ENCODE results near the gene ITGA3. TPM values are rescaled to one million over a fixed set of nuclear protein-coding genes. Genes with fewer than 3 reads are reported as not detected.

ITGA3 gene
- total RNA-seq = 144 and 164 TPM in 2 replicates

DNA sequence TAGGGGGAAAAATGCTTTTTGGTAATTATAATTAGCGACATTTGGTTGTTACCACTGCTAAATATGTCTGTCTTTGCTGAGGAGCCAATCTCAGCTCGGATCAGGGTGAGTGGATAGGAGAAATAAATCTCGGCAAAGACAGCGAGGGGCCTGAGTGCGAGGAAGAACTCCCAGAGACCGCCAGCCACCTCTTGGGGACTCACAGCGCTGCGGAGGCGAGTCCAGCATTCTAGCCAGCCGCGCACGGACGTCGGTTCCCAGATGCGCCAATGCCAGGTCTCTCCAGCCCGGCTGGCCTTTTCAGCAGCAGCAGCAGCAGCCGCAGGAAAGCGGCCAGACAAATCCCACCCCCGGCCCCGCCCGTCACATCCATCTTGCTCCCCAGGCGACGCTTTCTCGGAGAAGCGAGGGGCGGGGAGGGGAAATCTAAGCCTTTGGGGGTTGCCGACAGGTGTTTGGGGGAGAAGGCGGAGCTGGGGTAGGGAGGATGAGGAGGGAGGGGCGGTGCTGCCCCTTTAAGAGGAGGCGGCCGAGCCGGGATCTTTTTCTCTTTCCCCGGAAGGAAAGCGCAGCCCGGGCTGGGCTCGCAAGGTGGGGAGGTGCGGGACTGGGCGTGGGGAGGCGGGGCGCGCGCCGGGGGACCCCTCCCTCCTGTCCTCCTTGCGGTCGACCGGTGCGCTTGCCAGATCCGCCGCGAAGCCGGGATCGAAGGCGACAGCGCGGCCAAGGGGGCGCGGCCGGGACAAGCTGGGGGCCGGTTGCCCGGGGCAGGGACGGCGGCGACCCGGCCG, at the start of gene ITGA3:
Gene ITGA3 (plus strand): TSS at position 685 of the 791 bp plus-strand sequence. CDS start 330 bp downstream, outside the sequence.

DNA sequence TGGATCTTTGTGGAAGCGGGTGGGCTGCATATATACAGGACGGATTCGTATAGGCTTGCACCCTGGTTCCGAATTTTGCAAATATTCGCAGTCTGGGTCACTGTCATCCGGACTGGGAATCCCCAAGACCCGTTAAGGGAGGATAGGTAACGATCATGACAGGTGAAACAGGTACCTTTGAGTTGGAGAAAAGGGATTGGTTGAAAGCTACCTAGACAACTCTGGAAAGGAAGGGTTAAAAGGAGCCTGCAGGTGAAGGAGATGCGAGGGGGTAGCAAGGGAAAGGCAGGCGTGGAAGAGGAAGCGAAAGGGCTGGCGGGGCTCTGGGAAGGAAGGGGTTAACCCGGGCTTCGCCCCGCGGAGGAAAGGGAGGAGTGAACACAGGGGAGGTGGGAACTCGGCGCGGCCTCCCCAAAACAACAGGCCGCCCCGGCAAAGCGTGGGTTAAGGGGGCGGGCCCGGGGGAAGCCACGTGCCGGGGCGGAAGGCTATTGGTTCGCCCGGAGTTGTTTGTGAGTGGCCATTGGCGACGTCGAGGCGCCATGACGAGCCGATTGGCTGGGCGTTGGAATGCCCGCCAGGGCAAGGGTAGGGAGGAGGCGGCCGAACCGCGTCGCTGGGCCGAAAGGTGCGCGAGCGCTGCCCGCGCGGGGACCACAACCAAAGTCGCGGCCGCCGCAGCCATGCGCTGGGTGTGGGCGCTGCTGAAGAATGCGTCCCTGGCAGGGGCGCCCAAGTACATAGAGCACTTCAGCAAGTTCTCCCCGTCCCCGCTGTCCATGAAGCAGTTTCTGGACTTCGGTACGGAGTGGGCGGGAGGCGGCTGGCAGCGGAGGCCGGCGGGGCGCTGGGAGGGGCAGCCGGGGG, 39.1 kb downstream of the ITGA3 start, which contains the start of gene PDK2:
Gene PDK2 (plus strand): TSS at position 599 of the 867 bp plus-strand sequence. CDS start 85 bp downstream, at position 684.

GRCh38 chr17:50129728-50130558, 74.0 kb downstream of the ITGA3 start, which contains the start of gene SAMD14:
TSS of gene SAMD14 (minus strand) at chr17:50130160. CDS start at chr17:50124959, 5,201 bp downstream.

Other genes starting within 250 kb of the ITGA3 start
- gene TAC4, start 208.0 kb upstream of the ITGA3 start, total RNA-seq = not detected in 2 replicates
- not detected in 2 replicates for gene DLX4, start 86.9 kb upstream of the ITGA3 start, total RNA-seq
- not detected in 2 replicates for gene DLX3, start 60.9 kb upstream of the ITGA3 start, total RNA-seq
- gene PDK2, start 39.2 kb downstream of the ITGA3 start, total RNA-seq = 9.1 and 12.8 TPM in 2 replicates
- 3.5 and 5.7 TPM in 2 replicates for gene SAMD14, start 74.0 kb downstream of the ITGA3 start, total RNA-seq
- gene PPP1R9B, start 94.6 kb downstream of the ITGA3 start, total RNA-seq = 26.6 and 29.7 TPM in 2 replicates
- not detected in 2 replicates for gene SGCA, start 109.9 kb downstream of the ITGA3 start, total RNA-seq
- gene COL1A1, start 145.5 kb downstream of the ITGA3 start, total RNA-seq = 6.3 and 7.1 TPM in 2 replicates
- 0.05 and 0.07 TPM in 2 replicates for gene TMEM92, start 218.4 kb downstream of the ITGA3 start, total RNA-seq